Stimulated activated CD4-positive, alpha-beta T cell treated with anti-CD3 and anti-CD28 coated beads, Interleukin-4, amount 100 ng/mL, for 1 hour (primary cell): ENCODE measurements around the gene HMOX1.
"Not testable (repeated sequence)": the region's sequence is repeated elsewhere in the genome, so short reads cannot be mapped to it uniquely, and the experiment has no call there.

Experiments
- DNase-seq: peaks from one replicate; pipeline ENCODE4 v3.0.0-alpha.2; 2020

HMOX1 gene

GRCh38 chr22:35381424-35382009 is 621 bp downstream of the HMOX1 start:
- DNase-seq, result no peak

- DNase-seq, result no peak
Observed at GRCh38 chr22:35383679-35384071, 2.8 kb downstream of the HMOX1 start.

- no peak for DNase-seq
Observed at GRCh38 chr22:35384527-35384926, 3.6 kb downstream of the HMOX1 start.

- DNase-seq, result no peak
Observed at GRCh38 chr22:35384975-35385588, 4.2 kb downstream of the HMOX1 start.

GRCh38 chr22:35386670-35387288 is 5.9 kb downstream of the HMOX1 start:
- DNase-seq, result no peak

GRCh38 chr22:35390933-35391332 is 10.0 kb downstream of the HMOX1 start:
- DNase-seq, result no peak

- no peak for DNase-seq
Observed at GRCh38 chr22:35392357-35392756, 11.5 kb downstream of the HMOX1 start.

- DNase-seq, result no peak
Observed at GRCh38 chr22:35393116-35394010, 12.5 kb downstream of the HMOX1 start.

GRCh38 chr22:35394011-35394312 is 13.1 kb downstream of the HMOX1 start:
- no peak for DNase-seq

- DNase-seq, result no peak
Observed at GRCh38 chr22:35394810-35395563, 14.1 kb downstream of the HMOX1 start.

- not testable (repeated sequence) for DNase-seq
Observed at GRCh38 chr22:35396622-35397021, 15.7 kb downstream of the HMOX1 start.

- no peak for DNase-seq
Observed at GRCh38 chr22:35397095-35397904, 16.4 kb downstream of the HMOX1 start.

- DNase-seq, result no peak
Observed at GRCh38 chr22:35398591-35398973, 17.7 kb downstream of the HMOX1 start.

- DNase-seq, result no peak
Observed at GRCh38 chr22:35399114-35399677, 18.3 kb downstream of the HMOX1 start.

GRCh38 chr22:35399678-35400500 is 19.0 kb downstream of the HMOX1 start, which contains the start of gene MCM5:
MCM5 (plus strand) TSS chr22:35400140; CDS start chr22:35400439, 299 bp downstream.
- DNase-seq, result peak; percentile 96

- DNase-seq, result peak; percentile 37
Observed at GRCh38 chr22:35400501-35400790, 19.6 kb downstream of the HMOX1 start.

GRCh38 chr22:35401863-35402262 is 21.0 kb downstream of the HMOX1 start:
- no peak for DNase-seq

- DNase-seq, result no peak
Observed at GRCh38 chr22:35403356-35403755, 22.5 kb downstream of the HMOX1 start.

GRCh38 chr22:35404176-35404575 is 23.3 kb downstream of the HMOX1 start:
- no peak for DNase-seq

GRCh38 chr22:35406443-35406842 is 25.5 kb downstream of the HMOX1 start:
- no peak for DNase-seq

- DNase-seq, result no peak
Observed at GRCh38 chr22:35407362-35407761, 26.5 kb downstream of the HMOX1 start.
